Lower lobe of right lung (tissue), 2 donors: ENCODE results near the gene TOM1. TPM values are rescaled to one million over a fixed set of nuclear protein-coding genes. Genes with fewer than 3 reads are reported as not detected.

Experiments used
- ATAC-seq, 2 donors: fragments of 200-7000 bp; cut with Tn5 transposase; one replicate each; pipeline ENCODE4 v1.9.1; 2020 to 2022; ENCODE audit warnings: mild to moderate bottlenecking in 2 of 2, moderate library complexity in 2 of 2
- DNase-seq: peaks from one replicate; pipeline ENCODE4 v3.0.0-alpha.2; 2020
- H3K27ac ChIP-seq: fragments of 200-600 bp; one replicate; pipeline ENCODE4 v1.8.0; 2022
- H3K27me3 ChIP-seq: fragments of 200-600 bp; one replicate; pipeline ENCODE4 v1.8.0; 2022; ENCODE audit warnings: low read depth
- H3K36me3 ChIP-seq: fragments of 200-600 bp; one replicate; pipeline ENCODE4 v1.8.0; 2022; ENCODE audit warnings: mild to moderate bottlenecking
- H3K4me1 ChIP-seq: fragments of 200-600 bp; one replicate; pipeline ENCODE4 v1.8.0; 2022
- H3K4me3 ChIP-seq: fragments of 200-600 bp; one replicate; pipeline ENCODE4 v1.8.0; 2022; ENCODE audit warnings: mild to moderate bottlenecking
- H3K9me3 ChIP-seq: fragments of 200-600 bp; one replicate; pipeline ENCODE4 v1.8.0; 2022
- CTCF ChIP-seq: fragments of 200-600 bp; IDR thresholded peaks from one replicate; pipeline ENCODE4 v1.8.0; 2022; ENCODE audit warnings: antibody characterized with exemption, mild to moderate bottlenecking
- intact Hi-C: fragments of 100-400 bp; cut with DNase I; formaldehyde crosslinking; loops from one replicate; pipeline ENCODE4 v1.11.0; 2022
- total RNA-seq: library from RNA; stranded (reverse); fragmentation: NEBNext Ultra II Directional; extraction: Animal tissue kit (Norgen Biotek cat#: 25700); gene quantifications from one replicate; pipeline ENCODE4 v1.2.1, GENCODE V29; 2021
- donor health status: DM: no; HTN: yes; CAD: no; lungs with severe emphysema.

TOM1 gene
- total RNA-seq, 1 donor from 2014 or later, result 70.3 TPM

- ATAC-seq, result peak; percentile 52 to 60
- peaks cover 43% of the 10 kb centered on the region for H3K4me1 ChIP-seq
- H3K36me3 ChIP-seq, result no peaks in the 10 kb centered on the region
- no peaks in the 10 kb centered on the region for H3K9me3 ChIP-seq
- peak; percentile 77 for DNase-seq
- H3K27ac ChIP-seq, result peak overlapping the region; percentile 92
- intact Hi-C loops, result no loop called here
- no peak for TF ChIP-seq CTCF
- no peaks in the 10 kb centered on the region for H3K27me3 ChIP-seq
- H3K4me3 ChIP-seq, result peak overlapping the region; percentile 66
These were observed 1.7 kb downstream of the TOM1 start for GRCh38 chr22:35301372-35301874.

GRCh38 chr22:35303029-35303624 lies 3.4 kb downstream of the TOM1 start:
- no peak for DNase-seq
- intact Hi-C loops, result no loop called here

GRCh38 chr22:35305525-35306070 lies 5.9 kb downstream of the TOM1 start:
- H3K4me1 ChIP-seq, result peaks cover 60% of the 10 kb centered on the region
- intact Hi-C loops, result no loop called here
- no peak overlapping the region for H3K4me3 ChIP-seq
- no peaks in the 10 kb centered on the region for H3K9me3 ChIP-seq
- DNase-seq (no peak), ATAC-seq (no peak)
- H3K36me3 ChIP-seq, result peaks cover 1% of the 10 kb centered on the region
- no peak for TF ChIP-seq CTCF
- no peak overlapping the region for H3K27ac ChIP-seq
- H3K27me3 ChIP-seq, result no peaks in the 10 kb centered on the region

More at GRCh38 chr22:35303029-35303624, 3.4 kb downstream of the TOM1 start:
- no peak for TF ChIP-seq CTCF
- Histone ChIP-seq H3K4me1 (peaks cover 57% of the 10 kb centered on the region), H3K27me3 (no peaks in the 10 kb centered on the region), H3K9me3 (no peaks in the 10 kb centered on the region), H3K27ac (no peak overlapping the region), H3K4me3 (no peak overlapping the region), H3K36me3 (no peaks in the 10 kb centered on the region)
- no peak for ATAC-seq

GRCh38 chr22:35306350-35306967 lies 6.8 kb downstream of the TOM1 start:
- intact Hi-C loops, result no loop called here
- Histone ChIP-seq H3K36me3 (peaks cover 7% of the 10 kb centered on the region), H3K27me3 (no peaks in the 10 kb centered on the region), H3K9me3 (no peaks in the 10 kb centered on the region), H3K4me1 (peaks cover 58% of the 10 kb centered on the region), H3K4me3 (no peak overlapping the region), H3K27ac (no peak overlapping the region)
- DNase-seq (no peak), ATAC-seq (no peak)
- no peak for TF ChIP-seq CTCF

GRCh38 chr22:35307372-35307771 lies 7.7 kb downstream of the TOM1 start:
- no peaks in the 10 kb centered on the region for H3K9me3 ChIP-seq
- H3K4me1 ChIP-seq, result peaks cover 54% of the 10 kb centered on the region
- H3K27ac ChIP-seq, result no peak overlapping the region
- peaks cover 7% of the 10 kb centered on the region for H3K36me3 ChIP-seq
- intact Hi-C loops, result no loop called here
- no peak overlapping the region for H3K4me3 ChIP-seq
- no peak for TF ChIP-seq CTCF
- ATAC-seq (no peak), DNase-seq (no peak)
- no peaks in the 10 kb centered on the region for H3K27me3 ChIP-seq
